HepG2 (cell line): ENCODE data around the gene FZD7. TPM values are rescaled to one million over a fixed set of nuclear protein-coding genes. Genes with fewer than 3 reads are reported as not detected.

Experiments used
- ATAD3A ChIP-seq: sonication (generic); formaldehyde crosslinking; IDR thresholded peaks from 2 replicates; pipeline ENCODE4 v1.4.0; 2020; ENCODE audit warnings: missing genetic modification reagents
- CBX1 ChIP-seq: IDR thresholded peaks from one replicate; pipeline ENCODE4 v1.6.1; 2016; ENCODE audit warnings: antibody characterized with exemption, low read depth
- ELF1 ChIP-seq: sonication (generic); formaldehyde crosslinking; IDR thresholded peaks from 2 replicates; pipeline ENCODE4 v1.4.0; 2020; ENCODE audit warnings: missing genetic modification reagents
- HNRNPH1 ChIP-seq: fragments of 200-400 bp; formaldehyde crosslinking; optimal IDR thresholded peaks from 2 replicates; pipeline ENCODE3; 2017; ENCODE audit warnings: mild to moderate bottlenecking, low read depth, low read length
- MIXL1 ChIP-seq: IDR thresholded peaks from 2 replicates; pipeline ENCODE4 v1.6.1; 2016
- MYC ChIP-seq: sonication (generic); formaldehyde crosslinking; IDR thresholded peaks from 2 replicates; pipeline ENCODE4 v1.9.0; 2021; ENCODE audit warnings: missing genetic modification reagents, borderline replicate concordance
- SIN3A ChIP-seq: IDR thresholded peaks from 2 replicates; pipeline ENCODE4 v1.6.1; 2011; ENCODE audit warnings: low read depth, mild to moderate bottlenecking, control low read depth, low read length, borderline replicate concordance
- ZNF484 ChIP-seq: sonication (generic); formaldehyde crosslinking; IDR thresholded peaks from 2 replicates; pipeline ENCODE4 v1.5.1; 2020; ENCODE audit warnings: mild to moderate bottlenecking, low read depth, missing genetic modification reagents, borderline replicate concordance
- ZNF570 ChIP-seq: sonication (generic); formaldehyde crosslinking; IDR thresholded peaks from 2 replicates; pipeline ENCODE4 v1.4.0; 2020; ENCODE audit warnings: mild to moderate bottlenecking, missing genetic modification reagents, borderline replicate concordance
- ZNF629 ChIP-seq: sonication (generic); formaldehyde crosslinking; conservative IDR thresholded peaks from 2 replicates; pipeline ENCODE4 v1.5.0; 2020; ENCODE audit warnings: missing genetic modification reagents
- polyA plus RNA-seq, 8 experiments: library from polyadenylated mRNA; depleted of rRNA in 3 of 8; stranded (reverse) in 7 of 8; unstranded in 1 of 8; fragments of >200 nt; fragmentation: Illumina TruSeq in 4 of 8; extraction: Trizol in 4 of 8; gene quantifications; 2 replicates each; pipeline versions ENCODE4 v1.2.1 to v1.2.3, GENCODE V29; 2011 to 2016; ENCODE audit warnings: low read depth in 4 of 8, missing spikeins in 1 of 8, mixed read lengths in 1 of 8; ENCODE audit not compliant: insufficient read depth in 1 of 8
- total RNA-seq, 5 experiments: library from RNA; depleted of rRNA; stranded (reverse); fragments of >200 nt; fragmentation: Illumina TruSeq; extraction: Trizol; gene quantifications; 2 replicates each; pipeline ENCODE4 v1.2.3, GENCODE V29; 2016; ENCODE audit warnings: low read depth in 1 of 5
- TF ChIP-seq, protein P1 (sequence below): sonication (generic); formaldehyde crosslinking; IDR thresholded peaks from 2 replicates; pipeline ENCODE4 v1.4.0; 2020; ENCODE audit warnings: mild to moderate bottlenecking, missing genetic modification reagents
- TF ChIP-seq, protein P2 (sequence below): sonication (generic); formaldehyde crosslinking; IDR thresholded peaks from 2 replicates; pipeline ENCODE4 v1.8.0; 2022; ENCODE audit warnings: missing genetic modification reagents, mild to moderate bottlenecking, inconsistent platforms, borderline replicate concordance
- TF ChIP-seq, protein P3 (sequence below): sonication (generic); formaldehyde crosslinking; IDR thresholded peaks from 2 replicates; pipeline ENCODE4 v1.4.0; 2020; ENCODE audit warnings: missing genetic modification reagents

FZD7 gene
- total and polyA plus RNA-seq, 2 of the 13 experiments (the other 11 are each of a cell fraction or from before 2014, with no cell fraction given), result 0.13 to 0.38 TPM

DNA sequence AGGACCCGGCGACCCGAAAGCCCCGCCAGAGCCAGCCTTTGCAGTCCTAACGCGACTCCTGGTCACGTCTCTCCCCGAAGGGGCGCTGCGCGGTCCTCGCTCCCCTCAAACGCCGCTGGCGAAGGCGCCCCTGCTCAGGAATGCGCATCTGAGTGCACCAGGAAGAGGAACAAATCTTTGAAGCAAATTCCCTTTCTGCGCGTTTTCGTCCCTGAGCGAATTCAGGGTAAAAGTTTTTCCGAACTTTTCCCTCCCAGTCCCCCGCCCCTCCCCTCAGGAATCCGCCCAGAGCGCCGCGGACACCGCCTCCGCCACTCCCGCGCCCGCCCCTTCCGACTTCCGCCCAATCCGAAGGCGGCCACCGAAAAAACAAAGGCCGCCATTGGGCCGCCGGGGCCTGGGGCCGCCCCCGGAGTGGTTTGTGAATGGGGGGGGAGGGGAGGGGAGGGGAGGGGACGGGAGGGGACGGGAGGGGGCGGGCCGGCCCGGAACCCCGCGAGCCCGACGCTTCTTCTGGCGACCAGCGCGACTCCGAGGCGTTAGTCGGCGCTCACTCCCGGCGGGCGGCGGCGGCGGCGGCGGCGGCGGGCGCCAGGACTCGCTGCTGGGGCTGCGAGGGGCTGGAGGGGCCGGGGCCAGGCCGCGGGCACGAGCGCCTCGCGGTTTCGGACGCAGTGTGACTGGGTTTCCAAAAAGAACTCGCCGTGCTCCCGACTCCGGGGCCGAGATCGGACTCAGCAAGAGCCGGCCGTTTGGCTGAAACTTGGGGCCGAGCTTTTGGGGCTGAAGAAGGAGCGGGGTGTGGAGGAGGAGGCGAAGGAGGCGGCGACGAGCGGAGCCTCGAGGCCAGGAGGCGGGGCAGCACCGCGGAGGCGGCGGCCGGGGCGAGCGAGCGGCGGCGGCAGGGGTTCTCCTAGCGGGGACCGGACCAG is at the start of gene FZD7 (continued):
- TF ChIP-seq, protein P1, sequence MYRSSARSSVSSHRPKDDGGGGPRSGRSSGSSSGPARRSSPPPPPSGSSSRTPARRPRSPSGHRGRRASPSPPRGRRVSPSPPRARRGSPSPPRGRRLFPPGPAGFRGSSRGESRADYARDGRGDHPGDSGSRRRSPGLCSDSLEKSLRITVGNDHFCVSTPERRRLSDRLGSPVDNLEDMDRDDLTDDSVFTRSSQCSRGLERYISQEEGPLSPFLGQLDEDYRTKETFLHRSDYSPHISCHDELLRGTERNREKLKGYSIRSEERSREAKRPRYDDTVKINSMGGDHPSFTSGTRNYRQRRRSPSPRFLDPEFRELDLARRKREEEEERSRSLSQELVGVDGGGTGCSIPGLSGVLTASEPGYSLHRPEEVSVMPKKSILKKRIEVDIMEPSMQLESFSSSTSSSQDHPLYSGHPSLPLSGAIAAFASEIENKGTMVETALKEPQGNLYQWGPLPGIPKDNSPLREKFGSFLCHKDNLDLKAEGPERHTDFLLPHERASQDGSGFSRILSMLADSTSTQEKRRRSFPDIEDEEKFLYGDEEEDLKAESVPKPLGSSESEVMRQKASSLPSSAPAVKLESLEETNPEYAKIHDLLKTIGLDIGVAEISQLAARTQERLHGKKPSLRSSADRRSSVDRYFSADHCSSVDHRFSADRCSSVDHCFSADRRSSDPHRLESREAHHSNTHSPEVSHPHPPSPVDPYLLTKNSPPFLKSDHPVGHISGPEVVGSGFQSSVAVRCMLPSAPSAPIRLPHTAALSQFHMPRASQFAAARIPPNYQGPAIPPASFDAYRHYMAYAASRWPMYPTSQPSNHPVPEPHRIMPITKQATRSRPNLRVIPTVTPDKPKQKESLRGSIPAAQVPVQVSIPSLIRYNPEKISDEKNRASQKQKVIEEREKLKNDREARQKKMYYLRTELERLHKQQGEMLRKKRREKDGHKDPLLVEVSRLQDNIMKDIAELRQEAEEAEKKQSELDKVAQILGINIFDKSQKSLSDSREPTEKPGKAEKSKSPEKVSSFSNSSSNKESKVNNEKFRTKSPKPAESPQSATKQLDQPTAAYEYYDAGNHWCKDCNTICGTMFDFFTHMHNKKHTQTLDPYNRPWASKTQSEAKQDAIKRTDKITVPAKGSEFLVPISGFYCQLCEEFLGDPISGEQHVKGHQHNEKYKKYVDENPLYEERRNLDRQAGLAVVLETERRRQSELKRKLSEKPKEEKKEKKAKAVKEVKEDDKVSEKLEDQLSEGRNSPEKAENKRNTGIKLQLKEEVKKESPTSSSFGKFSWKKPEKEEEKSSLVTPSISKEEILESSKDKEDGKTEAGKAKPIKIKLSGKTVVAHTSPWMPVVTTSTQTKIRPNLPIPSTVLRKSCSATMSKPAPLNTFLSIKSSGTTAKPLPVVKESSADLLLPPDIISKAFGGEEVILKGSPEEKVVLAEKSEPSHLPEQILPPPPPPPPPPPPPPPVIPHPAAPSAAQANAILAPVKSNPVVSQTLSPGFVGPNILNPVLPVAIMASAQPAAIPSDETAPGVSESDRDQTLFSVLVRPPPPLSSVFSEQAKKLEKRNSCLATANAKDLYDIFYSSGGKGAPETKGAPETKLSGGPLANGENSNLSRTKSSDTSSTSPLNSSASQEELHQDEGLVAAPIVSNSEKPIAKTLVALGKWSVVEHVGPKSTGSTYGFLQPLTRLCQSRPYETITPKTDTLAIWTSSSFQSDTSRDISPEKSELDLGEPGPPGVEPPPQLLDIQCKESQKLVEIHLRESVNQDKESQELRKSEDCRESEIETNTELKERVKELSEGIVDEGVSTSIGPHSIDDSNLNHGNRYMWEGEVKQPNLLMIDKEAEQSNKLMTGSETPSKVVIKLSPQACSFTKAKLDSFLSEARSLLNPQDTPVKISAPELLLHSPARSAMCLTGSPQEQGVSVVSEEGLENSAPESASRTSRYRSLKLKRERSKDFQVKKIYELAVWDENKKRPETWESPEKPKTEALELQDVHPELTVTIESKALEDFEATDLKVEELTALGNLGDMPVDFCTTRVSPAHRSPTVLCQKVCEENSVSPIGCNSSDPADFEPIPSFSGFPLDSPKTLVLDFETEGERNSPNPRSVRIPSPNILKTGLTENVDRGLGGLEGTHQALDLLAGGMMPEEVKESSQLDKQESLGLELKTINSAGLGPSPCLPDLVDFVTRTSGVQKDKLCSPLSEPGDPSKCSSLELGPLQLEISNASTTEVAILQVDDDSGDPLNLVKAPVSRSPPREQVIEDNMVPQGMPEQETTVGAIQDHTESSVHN (CRISPR knock-in tag), result no peak
- TF ChIP-seq ZNF629 (CRISPR knock-in tag) (no peak), ZNF484 (CRISPR knock-in tag) (no peak), SIN3A (no peak), MYC (0 out of 2 replicates have a peak, but pooled peaks have one; percentile 47), CBX1 (no peak), ELF1 (CRISPR knock-in tag) (no peak), ZNF570 (CRISPR knock-in tag) (no peak), MIXL1 (CRISPR knock-in tag) (no peak), ATAD3A (CRISPR knock-in tag) (no peak), HNRNPH1 (no peak)
- TF ChIP-seq, protein P2, sequence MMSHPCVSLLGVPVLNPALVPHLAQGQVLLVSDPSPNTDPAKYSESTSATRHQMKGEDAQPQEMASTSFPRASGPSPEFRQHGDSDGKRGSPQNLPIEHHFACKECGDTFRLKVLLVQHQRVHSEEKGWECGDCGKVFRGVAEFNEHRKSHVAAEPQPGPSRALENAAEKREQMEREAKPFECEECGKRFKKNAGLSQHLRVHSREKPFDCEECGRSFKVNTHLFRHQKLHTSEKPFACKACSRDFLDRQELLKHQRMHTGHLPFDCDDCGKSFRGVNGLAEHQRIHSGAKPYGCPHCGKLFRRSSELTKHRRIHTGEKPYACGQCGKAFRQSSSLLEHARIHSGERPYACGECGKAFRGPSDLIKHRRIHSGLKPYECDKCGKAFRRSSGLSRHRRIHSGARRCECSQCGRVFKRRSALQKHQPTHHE, result no peak
- TF ChIP-seq, protein P3, sequence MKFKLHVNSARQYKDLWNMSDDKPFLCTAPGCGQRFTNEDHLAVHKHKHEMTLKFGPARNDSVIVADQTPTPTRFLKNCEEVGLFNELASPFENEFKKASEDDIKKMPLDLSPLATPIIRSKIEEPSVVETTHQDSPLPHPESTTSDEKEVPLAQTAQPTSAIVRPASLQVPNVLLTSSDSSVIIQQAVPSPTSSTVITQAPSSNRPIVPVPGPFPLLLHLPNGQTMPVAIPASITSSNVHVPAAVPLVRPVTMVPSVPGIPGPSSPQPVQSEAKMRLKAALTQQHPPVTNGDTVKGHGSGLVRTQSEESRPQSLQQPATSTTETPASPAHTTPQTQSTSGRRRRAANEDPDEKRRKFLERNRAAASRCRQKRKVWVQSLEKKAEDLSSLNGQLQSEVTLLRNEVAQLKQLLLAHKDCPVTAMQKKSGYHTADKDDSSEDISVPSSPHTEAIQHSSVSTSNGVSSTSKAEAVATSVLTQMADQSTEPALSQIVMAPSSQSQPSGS (CRISPR knock-in tag), result no peak
